GM21528 (cell line): ENCODE data around the gene ARL16.
A peak's percentile ranks its signal among the peaks of the same experiment; 100 is the strongest.

ENCODE experiments used
- ATAC-seq: cut with Tn5 transposase; IDR thresholded peaks from one replicate; pipeline ENCODE4 v1.9.1; 2021; ENCODE audit warnings: mild to moderate bottlenecking, moderate library complexity; ENCODE audit not compliant: unreplicated experiment, low FRiP score

The ARL16 gene

DNA sequence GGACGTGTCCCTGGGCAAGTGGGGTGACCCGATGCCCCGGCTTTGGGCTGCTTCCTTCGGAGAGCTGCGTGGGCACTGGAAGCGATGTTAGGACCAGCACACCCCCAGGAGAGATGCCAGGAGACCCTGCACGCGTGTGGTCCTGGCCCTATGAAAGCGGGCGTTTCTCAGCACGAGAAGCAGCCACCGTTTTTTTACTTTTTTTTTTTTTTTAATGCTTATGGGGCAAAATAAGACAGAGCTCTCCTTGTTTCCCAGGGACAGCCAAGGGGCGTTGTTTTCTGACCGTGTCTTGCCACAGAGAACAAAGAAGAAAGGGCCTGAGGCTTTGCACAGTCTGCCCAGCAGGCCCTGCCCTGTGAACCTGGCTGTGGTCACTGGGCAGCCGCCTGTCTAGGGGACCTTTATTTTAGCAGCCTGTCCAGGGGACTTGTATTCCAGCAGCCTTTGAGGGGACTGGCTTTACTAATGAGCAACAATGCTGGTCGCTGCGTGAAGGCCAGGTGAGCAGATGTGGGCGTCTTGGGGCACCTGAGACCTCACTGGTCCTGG is 29.5 kb upstream of the ARL16 start:
- no peak for ATAC-seq

GRCh38 chr17:81712468-81713003 is 28.9 kb upstream of the ARL16 start:
- ATAC-seq, result no peak

DNA sequence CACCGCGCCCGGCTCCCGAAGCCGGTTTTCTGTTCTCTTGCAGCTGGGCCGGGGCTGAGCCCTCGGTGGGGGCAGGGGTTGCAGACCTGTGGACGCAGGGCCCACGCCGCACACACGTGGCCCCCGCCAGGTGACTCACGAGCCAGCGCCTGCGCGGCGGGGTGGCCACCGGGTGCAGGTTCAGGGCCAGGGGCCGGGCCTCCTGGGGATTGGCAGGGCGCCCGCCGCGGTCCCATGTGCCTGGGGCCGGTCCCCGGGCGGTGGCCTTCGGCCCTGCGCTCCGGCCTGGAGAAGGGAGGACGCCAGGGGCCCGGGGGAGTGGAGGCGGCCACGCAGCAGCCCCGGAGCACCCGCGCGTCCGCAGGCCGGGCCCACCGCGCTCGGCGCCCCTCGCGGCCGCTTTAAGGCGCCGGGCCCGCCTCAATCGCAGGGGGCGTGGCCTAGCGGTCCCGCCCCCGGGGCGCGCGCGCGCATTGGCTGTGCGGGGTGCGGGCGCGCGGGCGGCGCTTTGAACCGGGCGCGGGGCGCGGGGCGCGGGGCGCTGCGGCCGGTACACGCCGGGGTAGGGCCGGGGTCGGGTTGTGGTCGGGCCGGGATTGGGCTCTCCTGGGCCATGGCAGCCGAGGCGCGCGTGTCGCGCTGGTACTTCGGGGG is 28.3 kb upstream of the ARL16 start, which contains the start of gene SLC25A10:
TSS of gene SLC25A10 (plus strand) at position 471 of the 654 bp plus-strand sequence. CDS start at position 614, 143 bp downstream.
- ATAC-seq, result peak; percentile 52

- no peak for ATAC-seq
Observed at GRCh38 chr17:81710514-81711308, 27.1 kb upstream of the ARL16 start.

DNA sequence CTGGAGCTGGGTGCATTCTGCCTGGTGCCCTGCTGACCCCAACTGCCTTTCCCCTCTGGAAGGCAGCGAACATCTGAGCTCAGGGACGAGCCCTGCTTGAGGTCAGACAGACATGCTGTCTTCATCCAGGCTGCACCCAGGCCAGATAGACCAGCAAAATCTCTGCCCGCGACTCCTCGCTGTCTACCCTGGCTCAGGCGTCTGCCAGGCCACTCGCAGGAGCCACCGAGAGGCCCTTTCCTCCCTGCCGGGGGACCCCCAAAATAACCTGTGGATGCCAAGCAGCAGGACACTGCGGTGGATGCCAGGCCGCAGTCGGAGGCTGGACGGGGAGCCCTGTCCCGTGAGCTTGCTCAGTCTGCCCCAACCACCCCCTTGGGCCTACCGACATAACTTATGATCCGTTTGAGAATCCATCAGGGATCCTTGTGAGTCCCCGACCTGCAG is 25.2 kb upstream of the ARL16 start:
- no peak for ATAC-seq

DNA sequence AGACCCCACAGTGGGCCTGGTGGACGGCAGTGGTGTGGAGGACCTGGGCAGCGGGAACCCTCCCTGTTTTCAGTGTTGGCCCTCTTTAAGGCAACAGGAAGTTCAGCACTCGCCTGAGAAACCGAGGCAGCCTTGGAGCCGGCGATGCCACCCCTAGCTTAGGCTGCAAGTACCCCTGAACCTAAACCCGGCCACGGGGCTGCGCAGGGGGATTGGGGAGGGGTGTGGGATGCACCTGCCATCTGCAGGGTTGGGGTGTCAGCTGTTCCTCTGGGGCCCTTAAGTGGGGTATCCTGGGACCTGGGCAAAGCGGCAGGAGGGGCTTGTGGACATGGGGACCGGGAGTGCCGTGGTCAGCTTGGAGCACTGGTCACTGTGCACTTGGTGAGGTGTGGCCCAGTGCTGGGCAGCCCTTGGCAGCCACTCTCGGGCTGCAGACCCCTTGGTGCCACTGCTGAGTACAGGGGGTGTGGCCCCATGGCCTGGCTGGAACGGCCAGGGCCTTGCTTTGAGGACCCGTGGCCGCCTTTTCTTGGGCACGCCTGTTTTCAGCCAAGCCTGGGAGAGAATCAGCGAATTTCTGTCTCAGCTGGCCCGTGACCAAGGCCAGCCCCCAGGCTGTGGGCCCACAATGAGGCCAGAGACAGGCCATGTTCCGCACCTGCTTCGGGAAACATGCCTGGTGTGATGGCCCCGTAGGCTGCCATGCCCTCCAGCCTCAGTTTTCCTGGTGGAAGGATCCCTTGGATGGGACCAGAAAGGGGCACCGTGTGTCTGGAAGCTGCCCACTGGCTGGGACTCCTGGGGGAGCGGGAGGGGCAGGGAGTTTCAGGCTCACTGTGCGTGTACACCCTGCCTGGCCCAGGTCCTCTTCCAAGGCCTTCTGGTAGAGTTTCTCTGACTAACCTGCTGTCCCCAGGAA is 24.4 kb upstream of the ARL16 start:
- no peak for ATAC-seq

GRCh38 chr17:81706757-81707624 is 23.4 kb upstream of the ARL16 start:
- no peak for ATAC-seq

- no peak for ATAC-seq
Observed at GRCh38 chr17:81706232-81706611, 22.6 kb upstream of the ARL16 start.

DNA sequence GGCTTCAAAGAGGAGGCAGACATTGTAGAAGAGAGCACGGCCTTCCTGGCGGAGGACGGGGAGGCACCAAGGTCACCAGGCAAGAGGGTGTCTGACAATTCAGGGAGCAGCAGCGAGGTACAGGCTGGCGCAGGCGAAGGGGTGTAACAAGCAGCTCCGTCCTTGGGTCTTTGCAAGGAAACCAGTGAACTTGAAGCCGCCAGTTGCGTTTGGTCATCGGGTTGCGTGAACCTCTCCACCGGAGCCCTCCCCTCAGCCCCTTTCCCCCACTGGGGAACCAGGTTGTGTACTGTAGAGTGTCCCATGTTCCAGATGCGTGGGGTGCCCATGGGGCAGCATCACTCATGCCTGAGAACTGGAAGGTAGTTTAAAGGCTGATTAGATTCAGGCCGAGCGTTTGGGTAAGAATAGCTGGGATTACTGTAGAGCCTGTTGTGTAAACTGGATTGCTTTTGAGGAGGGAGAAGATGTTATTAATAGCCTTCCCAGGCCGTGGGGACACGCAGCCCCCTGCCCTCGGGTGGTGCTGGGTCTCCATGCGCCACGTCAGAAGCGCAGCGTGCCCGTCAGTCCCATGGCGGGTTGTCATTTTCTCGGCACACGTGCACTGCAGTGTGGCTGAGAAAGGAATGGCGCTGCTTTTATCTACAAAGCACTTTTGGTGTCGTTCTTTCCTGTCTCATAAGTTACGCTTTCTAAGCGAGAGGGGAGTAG is 22.1 kb upstream of the ARL16 start:
- ATAC-seq, result no peak

DNA sequence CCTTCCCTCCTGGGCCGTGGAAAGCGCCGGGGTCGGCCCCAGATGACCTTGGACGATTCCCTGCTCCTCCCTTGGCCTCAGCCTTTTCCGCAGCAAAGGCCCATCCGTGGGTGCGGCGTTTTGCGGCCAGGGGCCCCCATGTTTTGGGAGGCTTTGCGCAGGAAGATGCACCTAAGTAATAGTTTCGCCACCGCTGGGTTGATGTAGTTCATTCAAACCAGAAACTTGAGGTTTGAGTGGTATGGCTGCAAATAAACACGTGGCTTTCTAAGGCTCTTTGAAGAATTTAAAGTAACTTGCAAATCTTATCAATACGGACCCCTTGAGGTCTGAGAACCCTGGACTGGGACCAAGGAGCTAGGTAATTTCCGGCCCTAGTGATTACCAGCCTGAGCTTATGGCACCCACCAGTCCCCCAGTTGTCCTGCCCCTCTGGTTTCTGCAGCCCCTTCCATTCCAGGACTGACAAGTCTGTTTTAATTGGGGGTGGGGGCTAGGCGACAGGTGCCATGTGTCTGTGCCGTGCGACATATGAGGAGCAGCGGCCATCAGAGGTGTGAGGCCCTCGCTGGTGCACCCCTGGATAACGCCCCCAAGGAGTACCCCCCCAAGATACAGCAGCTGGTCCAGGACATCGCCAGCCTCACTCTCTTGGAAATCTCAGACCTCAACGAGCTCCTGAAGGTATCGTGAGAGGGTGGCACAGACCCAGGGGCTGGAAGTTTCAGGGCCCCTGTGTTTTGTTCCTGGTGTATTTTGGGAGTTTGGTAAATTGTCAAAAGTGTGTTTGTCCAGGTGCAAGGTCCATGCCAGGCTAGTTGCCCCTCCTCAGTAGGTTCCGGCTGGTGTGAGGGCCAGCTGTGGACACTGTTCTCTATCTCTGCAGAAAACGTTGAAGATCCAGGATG is 20.4 kb upstream of the ARL16 start:
- peak; percentile 5 for ATAC-seq

DNA sequence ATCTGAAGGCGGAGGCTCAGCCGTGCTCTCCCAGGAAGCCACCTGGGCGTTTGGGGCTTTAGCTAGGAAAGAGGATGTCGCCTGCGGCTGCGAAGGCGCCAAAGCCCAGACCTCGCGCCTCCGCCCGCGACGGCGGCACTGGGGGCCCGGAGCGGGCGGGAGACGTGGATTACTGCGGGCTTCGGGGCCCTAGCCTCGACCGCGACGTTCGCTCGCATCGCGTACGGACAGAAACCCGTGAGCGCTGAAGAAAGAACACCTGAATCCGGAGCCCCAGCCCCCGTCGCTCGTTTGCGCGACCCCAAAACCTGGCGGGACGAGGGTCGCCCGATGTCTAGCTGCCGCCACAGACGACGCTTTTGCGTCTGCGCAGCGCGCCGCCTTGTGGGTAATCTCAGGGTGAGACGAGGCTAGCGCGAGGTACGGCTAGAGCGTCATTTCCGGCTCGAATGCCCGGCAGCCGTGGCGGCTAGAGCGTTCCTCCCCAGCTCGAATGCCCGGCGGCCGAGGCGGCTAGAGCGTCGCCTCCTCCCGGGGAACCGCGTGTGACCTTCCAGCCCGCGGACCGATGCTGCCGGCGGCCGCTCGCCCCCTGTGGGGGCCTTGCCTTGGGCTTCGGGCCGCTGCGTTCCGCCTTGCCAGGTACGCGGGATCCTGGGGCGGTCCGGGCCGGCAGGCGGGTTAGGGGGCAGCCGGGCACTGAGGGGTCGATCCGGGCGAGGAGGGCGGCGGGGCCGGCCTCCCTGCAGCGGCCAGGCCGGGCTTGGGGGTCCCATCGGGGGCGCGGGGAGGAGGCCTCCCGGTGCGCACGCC is 19.5 kb upstream of the ARL16 start, which contains the start of gene MRPL12:
TSS of gene MRPL12 (plus strand) at position 434 of the 813 bp plus-strand sequence. CDS start at position 569, 135 bp downstream.
- ATAC-seq, result peak; percentile 62

- no peak for ATAC-seq
Observed at GRCh38 chr17:81701288-81702071, 17.9 kb upstream of the ARL16 start.

DNA sequence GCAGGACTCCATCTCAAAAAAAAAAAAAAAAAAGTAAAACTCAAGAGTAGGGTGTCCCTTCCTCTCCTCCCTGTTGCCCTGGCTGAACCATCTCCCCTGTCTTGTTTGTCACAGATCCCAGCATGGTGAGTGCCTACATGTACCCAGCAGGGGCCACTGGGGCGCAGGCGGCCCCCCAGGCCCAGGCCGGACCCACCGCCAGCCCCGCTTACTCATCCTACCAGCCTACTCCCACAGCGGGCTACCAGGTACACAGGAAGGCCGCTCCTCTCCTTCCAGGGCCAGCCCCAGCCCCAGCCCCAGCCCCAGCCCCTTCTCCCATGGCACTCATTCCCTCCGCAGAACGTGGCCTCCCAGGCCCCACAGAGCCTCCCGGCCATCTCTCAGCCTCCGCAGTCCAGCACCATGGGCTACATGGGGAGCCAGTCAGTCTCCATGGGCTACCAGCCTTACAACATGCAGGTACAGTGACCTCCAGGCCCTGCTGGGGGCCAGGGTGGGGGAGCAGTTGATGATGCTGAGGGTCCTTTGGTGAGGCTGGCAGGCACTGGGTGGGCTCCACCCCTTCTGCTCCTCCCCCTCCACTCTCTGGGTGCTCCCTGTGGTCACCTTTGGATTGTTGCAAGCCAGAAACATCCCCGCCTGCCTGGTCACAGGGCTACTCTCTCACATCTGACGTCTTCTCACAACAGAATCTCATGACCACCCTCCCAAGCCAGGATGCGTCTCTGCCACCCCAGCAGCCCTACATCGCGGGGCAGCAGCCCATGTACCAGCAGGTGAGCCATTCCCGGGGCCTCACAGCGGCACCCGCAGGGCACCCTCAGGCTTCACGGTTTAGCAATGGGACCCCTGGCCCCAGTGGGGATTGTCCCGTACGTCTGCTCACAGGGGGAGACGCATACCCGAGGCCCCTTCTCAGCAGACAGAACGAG is 17.0 kb upstream of the ARL16 start:
- no peak for ATAC-seq

DNA sequence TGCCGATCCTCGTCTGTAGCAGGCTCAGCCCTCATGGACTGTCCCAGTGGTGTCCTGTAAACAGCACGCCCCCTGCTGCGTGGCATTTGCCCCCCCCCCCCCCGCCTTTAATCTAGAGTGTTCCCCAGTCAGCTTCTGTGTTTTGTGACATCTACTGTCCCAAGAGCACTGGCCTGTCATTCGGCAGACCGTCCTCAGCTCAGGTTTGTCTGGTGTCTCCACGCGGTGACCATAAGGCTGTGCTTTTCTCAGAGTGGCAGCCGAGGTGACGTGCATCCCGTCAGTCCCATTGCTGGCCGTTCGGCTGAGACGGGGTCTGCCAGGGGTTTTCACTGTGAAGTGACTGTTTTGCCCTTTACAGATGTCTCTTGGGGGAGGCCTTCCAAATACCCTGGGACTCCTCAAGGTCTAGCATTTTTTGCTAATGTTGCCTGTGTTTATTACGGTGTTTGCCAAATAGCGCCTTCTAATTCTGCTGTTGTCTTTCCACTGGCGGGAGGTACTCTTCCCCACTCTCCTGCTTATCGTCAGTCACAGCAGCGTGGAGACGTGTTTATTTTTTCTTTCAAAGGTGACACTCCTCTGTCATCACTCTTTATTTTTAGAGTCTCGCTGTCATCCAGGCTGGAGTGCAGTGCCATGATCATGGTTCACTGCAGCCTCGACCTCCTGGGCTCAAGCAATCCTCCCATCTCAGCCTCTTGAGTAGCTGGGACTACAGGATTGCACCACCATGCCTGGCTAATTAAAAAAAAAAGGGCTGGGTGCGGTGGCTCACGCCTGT is 13.9 kb upstream of the ARL16 start:
- ATAC-seq, result no peak
